Stimulated activated naive CD8-positive, alpha-beta T cell treated with anti-CD3 and anti-CD28 coated beads, Interleukin-15, Interleukin-2, amounts not matched to agents 100 ng/mL and 50 ng/mL, for 24 hours (primary cell): Measurements from ENCODE around the gene EIF1AX.
A peak's percentile ranks its signal among the peaks of the same experiment; 100 is the strongest.
"Not testable (repeated sequence)": the region's sequence is repeated elsewhere in the genome, so short reads cannot be mapped to it uniquely, and the experiment has no call there.

Experiments
- H3K27ac Mint-ChIP-seq: one replicate; pipeline ENCODE4 v1.8.0; 2021; ENCODE audit warnings: mild to moderate bottlenecking, mixed read lengths
- H3K27me3 Mint-ChIP-seq: one replicate; pipeline ENCODE4 v1.8.0; 2021; ENCODE audit warnings: mixed read lengths
- H3K36me3 Mint-ChIP-seq: one replicate; pipeline ENCODE4 v1.8.0; 2021; ENCODE audit warnings: low read depth, mixed read lengths
- H3K4me1 Mint-ChIP-seq: one replicate; pipeline ENCODE4 v1.8.0; 2021; ENCODE audit warnings: low read depth, mixed read lengths
- H3K4me3 Mint-ChIP-seq: one replicate; pipeline ENCODE4 v1.8.0; 2021; ENCODE audit warnings: mild to moderate bottlenecking, mixed read lengths
- H3K9me3 Mint-ChIP-seq: one replicate; pipeline ENCODE4 v1.8.0; 2021; ENCODE audit warnings: mixed read lengths

Gene EIF1AX

GRCh38 chrX:20140420-20140819, 1.2 kb downstream of the EIF1AX start:
- H3K27me3 Mint-ChIP-seq = no peaks in the 10 kb centered on the region
- peak overlapping the region; percentile 91 for H3K4me3 Mint-ChIP-seq
- peak overlapping the region; percentile 26 for H3K27ac Mint-ChIP-seq
- H3K36me3 Mint-ChIP-seq = peaks cover 38% of the 10 kb centered on the region
- H3K4me1 Mint-ChIP-seq = peaks cover 53% of the 10 kb centered on the region
- H3K9me3 Mint-ChIP-seq = no peaks in the 10 kb centered on the region

- H3K27ac Mint-ChIP-seq = no peak overlapping the region
- H3K9me3 Mint-ChIP-seq = no peaks in the 10 kb centered on the region
- peaks cover 38% of the 10 kb centered on the region for H3K36me3 Mint-ChIP-seq
- H3K4me1 Mint-ChIP-seq = peaks cover 53% of the 10 kb centered on the region
- H3K4me3 Mint-ChIP-seq = peak overlapping the region; percentile 91
- H3K27me3 Mint-ChIP-seq = no peaks in the 10 kb centered on the region
These were observed 1.7 kb downstream of the EIF1AX start for GRCh38 chrX:20139966-20140365.

DNA sequence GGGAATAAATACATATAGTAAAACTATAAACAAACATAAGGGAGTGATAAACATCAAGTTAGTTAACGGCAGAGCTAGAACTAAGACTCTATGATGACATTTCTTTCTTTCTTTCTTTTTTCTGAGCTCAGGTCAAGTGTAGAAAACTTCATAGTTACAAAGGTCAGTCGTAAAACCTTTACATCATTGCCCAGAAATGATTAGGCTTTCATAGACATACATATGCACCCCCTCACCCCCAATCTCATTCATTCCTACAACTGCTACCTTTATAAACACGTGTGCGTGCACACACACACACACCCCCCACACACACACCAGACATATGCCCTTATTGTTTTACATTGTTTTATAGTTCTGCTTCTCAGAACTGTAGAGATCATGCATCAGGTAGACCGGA, 5.7 kb downstream of the EIF1AX start:
- H3K27ac Mint-ChIP-seq = no peak overlapping the region
- H3K4me1 Mint-ChIP-seq = peaks cover 35% of the 10 kb centered on the region
- H3K4me3 Mint-ChIP-seq = peak overlapping the region; percentile 10

DNA sequence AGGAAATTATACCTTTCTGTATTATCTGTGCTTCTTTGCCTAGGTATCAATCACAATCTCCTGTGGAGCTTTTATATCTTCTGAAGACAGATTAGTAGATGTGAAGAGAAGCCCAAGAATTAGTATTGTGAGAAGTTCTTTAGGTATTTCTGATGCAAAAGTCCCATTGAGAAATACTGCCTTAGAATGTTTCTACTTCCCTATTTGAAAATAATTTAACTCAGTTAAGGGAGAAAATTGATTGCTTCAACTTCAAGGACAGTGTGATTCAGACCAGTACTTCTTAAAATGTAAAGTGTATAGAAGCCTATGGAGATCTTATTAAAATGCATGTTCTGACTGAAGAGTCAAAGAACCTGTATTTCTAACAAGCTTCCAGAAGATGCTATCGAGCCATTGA, 9.0 kb downstream of the EIF1AX start:
- H3K4me3 Mint-ChIP-seq = no peak overlapping the region
- peaks cover 20% of the 10 kb centered on the region for H3K4me1 Mint-ChIP-seq
- peaks cover 44% of the 10 kb centered on the region for H3K36me3 Mint-ChIP-seq
- no peaks in the 10 kb centered on the region for H3K9me3 Mint-ChIP-seq
- H3K27ac Mint-ChIP-seq = no peak overlapping the region
- H3K27me3 Mint-ChIP-seq = no peaks in the 10 kb centered on the region

More for the DNA sequence above, 5.7 kb downstream of the EIF1AX start:
- Mint-ChIP-seq H3K9me3 (no peaks in the 10 kb centered on the region), H3K27me3 (no peaks in the 10 kb centered on the region), H3K36me3 (peaks cover 47% of the 10 kb centered on the region)

GRCh38 chrX:20130357-20130756, 11.3 kb downstream of the EIF1AX start:
- Mint-ChIP-seq H3K36me3 (peaks cover 24% of the 10 kb centered on the region), H3K9me3 (no peaks in the 10 kb centered on the region), H3K27me3 (no peaks in the 10 kb centered on the region), H3K4me1 (peaks cover 4% of the 10 kb centered on the region), H3K27ac (no peak overlapping the region), H3K4me3 (no peak overlapping the region)

- H3K4me1 Mint-ChIP-seq = peaks cover 4% of the 10 kb centered on the region
- no peak overlapping the region for H3K4me3 Mint-ChIP-seq
- no peaks in the 10 kb centered on the region for H3K9me3 Mint-ChIP-seq
- H3K27me3 Mint-ChIP-seq = no peaks in the 10 kb centered on the region
- H3K27ac Mint-ChIP-seq = no peak overlapping the region
- peaks cover 28% of the 10 kb centered on the region for H3K36me3 Mint-ChIP-seq
These were observed 12.1 kb downstream of the EIF1AX start for GRCh38 chrX:20129547-20129946.

- Mint-ChIP-seq H3K27ac (no peak overlapping the region), H3K4me3 (no peak overlapping the region), H3K27me3 (no peaks in the 10 kb centered on the region), H3K36me3 (peaks cover 33% of the 10 kb centered on the region), H3K9me3 (no peaks in the 10 kb centered on the region), H3K4me1 (peaks cover 4% of the 10 kb centered on the region)
These were observed 13.0 kb downstream of the EIF1AX start for GRCh38 chrX:20128670-20129069.

DNA sequence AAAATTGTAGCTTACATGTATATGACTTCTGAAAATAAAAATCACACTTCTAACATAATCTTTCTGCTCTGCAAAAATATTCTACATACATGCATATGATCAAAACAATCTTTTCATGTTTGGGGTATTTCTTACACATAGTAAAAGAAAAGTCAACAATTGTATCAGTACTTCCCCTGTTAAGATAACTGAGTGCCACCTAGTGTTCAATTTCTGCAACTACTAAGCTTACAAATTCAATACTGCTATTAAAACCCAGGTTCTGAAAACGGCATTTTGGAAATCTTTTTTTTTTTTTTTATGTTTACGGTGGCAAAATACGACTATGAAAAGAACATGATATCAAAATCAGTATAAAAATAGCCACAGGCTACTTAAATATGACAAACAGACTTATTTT, 14.2 kb downstream of the EIF1AX start:
- peaks cover 25% of the 10 kb centered on the region for H3K36me3 Mint-ChIP-seq
- not testable (repeated sequence) for H3K27ac Mint-ChIP-seq, H3K4me3 Mint-ChIP-seq, H3K9me3 Mint-ChIP-seq, H3K27me3 Mint-ChIP-seq, H3K4me1 Mint-ChIP-seq

- H3K36me3 Mint-ChIP-seq = peaks cover 23% of the 10 kb centered on the region
- not testable (repeated sequence) for H3K4me3 Mint-ChIP-seq, H3K4me1 Mint-ChIP-seq, H3K27ac Mint-ChIP-seq, H3K27me3 Mint-ChIP-seq, H3K9me3 Mint-ChIP-seq
These were observed 14.8 kb downstream of the EIF1AX start for GRCh38 chrX:20126833-20127232.

- no peaks in the 10 kb centered on the region for H3K9me3 Mint-ChIP-seq
- H3K4me3 Mint-ChIP-seq = no peak overlapping the region
- H3K4me1 Mint-ChIP-seq = no peaks in the 10 kb centered on the region
- H3K27ac Mint-ChIP-seq = no peak overlapping the region
- H3K36me3 Mint-ChIP-seq = peaks cover 17% of the 10 kb centered on the region
- H3K27me3 Mint-ChIP-seq = no peaks in the 10 kb centered on the region
These were observed 16.7 kb downstream of the EIF1AX start for GRCh38 chrX:20124964-20125363.

- no peak overlapping the region for H3K4me3 Mint-ChIP-seq
- H3K27me3 Mint-ChIP-seq = peaks cover 16% of the 10 kb centered on the region
- no peak overlapping the region for H3K27ac Mint-ChIP-seq
- H3K9me3 Mint-ChIP-seq = no peaks in the 10 kb centered on the region
- no peaks in the 10 kb centered on the region for H3K36me3 Mint-ChIP-seq
- H3K4me1 Mint-ChIP-seq = peaks cover 3% of the 10 kb centered on the region
These were observed 23.4 kb downstream of the EIF1AX start for GRCh38 chrX:20118065-20118824.

- Mint-ChIP-seq H3K27ac (no peak within 1 kb of the TSS), H3K9me3 (no peaks in the 10 kb centered on the region), H3K4me3 (peak within 1 kb of the TSS; percentile 45), H3K27me3 (peaks cover 16% of the 10 kb centered on the region), H3K4me1 (peaks cover 3% of the 10 kb centered on the region), H3K36me3 (no peaks in the 10 kb centered on the region)
These were observed 24.9 kb downstream of the EIF1AX start, which contains the start of gene MAP7D2 for GRCh38 chrX:20116577-20117240. MAP7D2 (minus strand) TSS chrX:20116907; CDS start chrX:20116879, 28 bp downstream.

GRCh38 chrX:20116087-20116576, 25.5 kb downstream of the EIF1AX start:
- Mint-ChIP-seq H3K9me3 (no peaks in the 10 kb centered on the region), H3K27ac (no peak overlapping the region), H3K36me3 (no peaks in the 10 kb centered on the region), H3K4me3 (peak overlapping the region; percentile 45), H3K4me1 (peaks cover 3% of the 10 kb centered on the region), H3K27me3 (peaks cover 16% of the 10 kb centered on the region)

- Mint-ChIP-seq H3K27me3 (peaks cover 16% of the 10 kb centered on the region), H3K36me3 (no peaks in the 10 kb centered on the region), H3K4me1 (no peaks in the 10 kb centered on the region), H3K9me3 (no peaks in the 10 kb centered on the region), H3K27ac (no peak overlapping the region), H3K4me3 (no peak overlapping the region)
These were observed 29.4 kb downstream of the EIF1AX start for GRCh38 chrX:20112022-20112774.

DNA sequence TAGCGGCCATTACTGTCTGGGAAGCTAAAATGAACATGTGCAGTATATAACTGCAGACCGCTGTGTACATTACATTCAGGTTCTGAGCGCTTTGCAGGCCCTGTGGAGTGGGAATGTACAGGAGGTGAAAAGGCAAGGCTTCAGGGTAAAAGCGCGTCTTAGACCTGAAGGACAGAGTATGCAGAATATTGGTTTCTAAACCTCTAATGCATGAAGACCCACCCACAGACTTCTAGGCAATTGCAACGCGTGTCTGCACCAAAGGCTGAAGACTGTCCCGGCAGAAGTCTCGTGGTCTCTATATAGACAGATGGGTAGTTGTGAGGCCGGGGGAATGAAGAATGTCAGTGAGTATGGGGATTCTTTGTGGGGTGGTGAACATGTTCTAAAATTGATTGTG, 30.4 kb downstream of the EIF1AX start:
- H3K4me1 Mint-ChIP-seq = no peaks in the 10 kb centered on the region
- no peak overlapping the region for H3K4me3 Mint-ChIP-seq
- no peak overlapping the region for H3K27ac Mint-ChIP-seq

More for the DNA sequence above, 30.4 kb downstream of the EIF1AX start:
- Mint-ChIP-seq H3K9me3 (no peaks in the 10 kb centered on the region), H3K36me3 (no peaks in the 10 kb centered on the region), H3K27me3 (peaks cover 16% of the 10 kb centered on the region)
